ENCODE measurements around the gene IL23R.

Gene IL23R

GRCh38 chr1:67174716-67175284, 8.5 kb downstream of the IL23R start:
- H3K27me3 ChIP-seq (replicated peaks; ENCODE audit: control insufficient read depth, insufficient read depth, low read length), result no peaks in the 10 kb centered on the region
- no peaks in the 10 kb centered on the region for H3K36me3 ChIP-seq (ENCODE audit: control insufficient read depth, insufficient read depth, low read length)
- TF ChIP-seq, protein P1, sequence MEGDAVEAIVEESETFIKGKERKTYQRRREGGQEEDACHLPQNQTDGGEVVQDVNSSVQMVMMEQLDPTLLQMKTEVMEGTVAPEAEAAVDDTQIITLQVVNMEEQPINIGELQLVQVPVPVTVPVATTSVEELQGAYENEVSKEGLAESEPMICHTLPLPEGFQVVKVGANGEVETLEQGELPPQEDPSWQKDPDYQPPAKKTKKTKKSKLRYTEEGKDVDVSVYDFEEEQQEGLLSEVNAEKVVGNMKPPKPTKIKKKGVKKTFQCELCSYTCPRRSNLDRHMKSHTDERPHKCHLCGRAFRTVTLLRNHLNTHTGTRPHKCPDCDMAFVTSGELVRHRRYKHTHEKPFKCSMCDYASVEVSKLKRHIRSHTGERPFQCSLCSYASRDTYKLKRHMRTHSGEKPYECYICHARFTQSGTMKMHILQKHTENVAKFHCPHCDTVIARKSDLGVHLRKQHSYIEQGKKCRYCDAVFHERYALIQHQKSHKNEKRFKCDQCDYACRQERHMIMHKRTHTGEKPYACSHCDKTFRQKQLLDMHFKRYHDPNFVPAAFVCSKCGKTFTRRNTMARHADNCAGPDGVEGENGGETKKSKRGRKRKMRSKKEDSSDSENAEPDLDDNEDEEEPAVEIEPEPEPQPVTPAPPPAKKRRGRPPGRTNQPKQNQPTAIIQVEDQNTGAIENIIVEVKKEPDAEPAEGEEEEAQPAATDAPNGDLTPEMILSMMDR (IDR thresholded peaks at IDR 0.05; ENCODE audit: insufficient read depth, low read length, poor library complexity, severe bottlenecking), result no peak
- H3K4me3 ChIP-seq (replicated peaks; ENCODE audit: low read depth, low read length), result no peak overlapping the region
- DNase-seq (ENCODE audit: extremely low read depth, insufficient read length), result no peak

GRCh38 chr1:67175530-67176087, 9.4 kb downstream of the IL23R start:
- H3K36me3 ChIP-seq (ENCODE audit: control insufficient read depth, insufficient read depth, low read length), result no peaks in the 10 kb centered on the region
- H3K4me3 ChIP-seq (replicated peaks; ENCODE audit: low read depth, low read length), result no peak overlapping the region
- H3K27me3 ChIP-seq (replicated peaks; ENCODE audit: control insufficient read depth, insufficient read depth, low read length), result no peaks in the 10 kb centered on the region
- DNase-seq (ENCODE audit: extremely low read depth, insufficient read length), result no peak
- TF ChIP-seq, protein P1 (IDR thresholded peaks at IDR 0.05; ENCODE audit: insufficient read depth, low read length, poor library complexity, severe bottlenecking), result no peak

DNA sequence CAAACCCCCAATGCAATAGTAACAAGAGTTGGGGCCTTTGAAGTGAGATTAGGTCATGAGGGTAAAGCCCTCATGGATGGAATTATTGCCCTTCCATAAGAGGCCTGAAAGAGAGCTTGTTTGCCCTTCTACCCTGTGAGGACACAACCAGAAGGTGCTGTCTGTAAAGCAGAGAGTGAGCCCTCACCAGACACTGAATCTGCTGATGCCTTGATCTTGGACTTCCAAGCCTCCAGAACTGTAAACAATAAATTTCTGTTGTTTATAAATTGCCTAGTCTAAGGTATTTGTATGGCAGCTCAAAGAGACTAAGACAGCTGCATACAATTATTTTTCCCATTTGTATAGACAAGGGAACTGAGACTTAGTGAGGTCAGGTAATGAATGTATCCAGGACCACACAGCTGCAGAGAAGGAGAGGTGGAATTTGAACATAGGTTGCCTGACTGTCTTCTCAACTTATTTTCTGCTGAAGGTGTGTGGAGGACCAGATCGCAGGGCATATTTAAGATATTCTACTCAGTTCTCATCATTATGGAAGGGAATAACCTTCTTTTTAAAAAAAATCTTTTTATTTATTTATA, 18.7 kb downstream of the IL23R start:
- H3K4me3 ChIP-seq (replicated peaks; ENCODE audit: low read depth, low read length), result no peak overlapping the region
- no peak for DNase-seq (ENCODE audit: extremely low read depth, insufficient read length)
- no peaks in the 10 kb centered on the region for H3K36me3 ChIP-seq (ENCODE audit: control insufficient read depth, insufficient read depth, low read length)
- H3K27me3 ChIP-seq (replicated peaks; ENCODE audit: control insufficient read depth, insufficient read depth, low read length), result no peaks in the 10 kb centered on the region
- TF ChIP-seq, protein P1 (IDR thresholded peaks at IDR 0.05; ENCODE audit: insufficient read depth, low read length, poor library complexity, severe bottlenecking), result no peak

- DNase-seq (ENCODE audit: extremely low read depth, insufficient read length), result no peak
- Histone ChIP-seq H3K36me3 (ENCODE audit: control insufficient read depth, insufficient read depth, low read length) (no peaks in the 10 kb centered on the region), H3K27me3 (replicated peaks; ENCODE audit: control insufficient read depth, insufficient read depth, low read length) (no peaks in the 10 kb centered on the region), H3K4me3 (replicated peaks; ENCODE audit: low read depth, low read length) (no peak overlapping the region)
- TF ChIP-seq, protein P1 (IDR thresholded peaks at IDR 0.05; ENCODE audit: insufficient read depth, low read length, poor library complexity, severe bottlenecking), result no peak
Observed at GRCh38 chr1:67188137-67188536, 21.9 kb downstream of the IL23R start.

DNA sequence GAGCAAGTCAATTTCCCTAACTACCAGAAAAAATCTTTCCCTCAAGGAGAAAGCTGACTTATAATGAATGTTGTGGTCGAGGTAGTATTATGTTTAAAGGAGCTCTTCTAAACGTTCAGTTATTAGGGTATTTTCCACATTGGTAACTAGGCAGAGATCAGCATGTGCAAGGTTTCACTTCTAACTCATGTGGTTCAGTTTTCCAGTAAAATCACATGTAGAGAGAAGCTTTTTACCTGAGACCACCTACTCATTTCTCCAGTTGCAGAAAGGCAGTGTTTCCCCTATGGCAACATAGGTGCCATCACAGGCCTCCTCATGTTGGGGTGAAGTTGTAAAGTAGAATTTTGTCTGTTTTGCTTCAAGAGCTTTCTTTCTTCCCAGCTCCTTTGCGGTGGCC, 23.7 kb downstream of the IL23R start:
- H3K36me3 ChIP-seq (ENCODE audit: control insufficient read depth, insufficient read depth, low read length), result no peaks in the 10 kb centered on the region
- H3K4me3 ChIP-seq (replicated peaks; ENCODE audit: low read depth, low read length), result no peak overlapping the region
- DNase-seq (ENCODE audit: extremely low read depth, insufficient read length), result no peak
- TF ChIP-seq, protein P1 (IDR thresholded peaks at IDR 0.05; ENCODE audit: insufficient read depth, low read length, poor library complexity, severe bottlenecking), result no peak
- no peaks in the 10 kb centered on the region for H3K27me3 ChIP-seq (replicated peaks; ENCODE audit: control insufficient read depth, insufficient read depth, low read length)
